ENCODE results near the gene TNF. TPM values are rescaled to one million over a fixed set of nuclear protein-coding genes. Genes with fewer than 3 reads are reported as not detected.

The TNF gene
- total RNA-seq, 1 experiment from 2014 or later = 0.31 TPM

GRCh38 chr6:31529329-31530150, 45.8 kb upstream of the TNF start (continued):
- TF ChIP-seq AR (CRISPR knock-in tag; IDR thresholded peaks at IDR 0.05) (peak; percentile 74; the same call in 1 of the 2 replicates), NFATC4 (CRISPR knock-in tag; IDR thresholded peaks at IDR 0.05) (0 out of 2 replicates have a peak, but pooled peaks have one; percentile 67), MLX (CRISPR knock-in tag; IDR thresholded peaks at IDR 0.05) (no peak)

- ATAC-seq (no peak), DNase-seq (ENCODE audit: low spot score) (no peak)
- CTCF ChIA-PET = interaction anchor here (1.2 to 1.3 kb wide), 2 partner anchors 38 to 43 kb away, joined by 3 read pairs; no protein-coding TSS in a partner anchor
- Mint-ChIP-seq H3K4me1 (peaks cover 42% of the 10 kb centered on the region), H3K4me3 (no peak overlapping the region), H3K9me3 (no peaks in the 10 kb centered on the region), H3K36me3 (peaks cover 60% of the 10 kb centered on the region), H3K27ac (peak overlapping the region; percentile 64), H3K27me3 (ENCODE audit: low read depth) (no peaks in the 10 kb centered on the region)
- no peak for TF ChIP-seq MAX (CRISPR knock-in tag; IDR thresholded peaks at IDR 0.05)
- POLR2A ChIA-PET = no interaction called here
Observed at GRCh38 chr6:31530659-31531058, 44.7 kb upstream of the TNF start.

GRCh38 chr6:31531162-31531561, 44.2 kb upstream of the TNF start:
- Mint-ChIP-seq H3K9me3 (no peaks in the 10 kb centered on the region), H3K27me3 (ENCODE audit: low read depth) (no peaks in the 10 kb centered on the region), H3K4me1 (peaks cover 42% of the 10 kb centered on the region), H3K4me3 (no peak overlapping the region), H3K27ac (no peak overlapping the region; the same call in 1 of the 2 replicates), H3K36me3 (peaks cover 65% of the 10 kb centered on the region)
- ChIA-PET POLR2A (no interaction called here), CTCF (interaction anchor here (1.0 to 1.3 kb wide), 4 partner anchors 36 to 50 kb away, joined by 3 to 6 read pairs (median 4); no protein-coding TSS in a partner anchor)
- TF ChIP-seq STAT6 (CRISPR knock-in tag; conservative IDR thresholded peaks at IDR 0.05; ENCODE audit: low read depth) = no peak
- TF ChIP-seq ELF4 (CRISPR knock-in tag; IDR thresholded peaks at IDR 0.05; ENCODE audit: low read depth) = no peak
- no peak for TF ChIP-seq ERG (CRISPR knock-in tag; IDR thresholded peaks at IDR 0.05)
- ATAC-seq (no peak), DNase-seq (ENCODE audit: low spot score) (no peak)

- no peak overlapping the region for H3K4me3 Mint-ChIP-seq
- H3K27me3 Mint-ChIP-seq (ENCODE audit: low read depth) = no peaks in the 10 kb centered on the region
- POLR2A ChIA-PET = no interaction called here
- DNase-seq (ENCODE audit: low spot score) (no peak), ATAC-seq (no peak)
- peaks cover 45% of the 10 kb centered on the region for H3K4me1 Mint-ChIP-seq
- no peaks in the 10 kb centered on the region for H3K9me3 Mint-ChIP-seq
- no peak for TF ChIP-seq MYBL2 (CRISPR knock-in tag; IDR thresholded peaks at IDR 0.05)
- TF ChIP-seq, protein P1, sequence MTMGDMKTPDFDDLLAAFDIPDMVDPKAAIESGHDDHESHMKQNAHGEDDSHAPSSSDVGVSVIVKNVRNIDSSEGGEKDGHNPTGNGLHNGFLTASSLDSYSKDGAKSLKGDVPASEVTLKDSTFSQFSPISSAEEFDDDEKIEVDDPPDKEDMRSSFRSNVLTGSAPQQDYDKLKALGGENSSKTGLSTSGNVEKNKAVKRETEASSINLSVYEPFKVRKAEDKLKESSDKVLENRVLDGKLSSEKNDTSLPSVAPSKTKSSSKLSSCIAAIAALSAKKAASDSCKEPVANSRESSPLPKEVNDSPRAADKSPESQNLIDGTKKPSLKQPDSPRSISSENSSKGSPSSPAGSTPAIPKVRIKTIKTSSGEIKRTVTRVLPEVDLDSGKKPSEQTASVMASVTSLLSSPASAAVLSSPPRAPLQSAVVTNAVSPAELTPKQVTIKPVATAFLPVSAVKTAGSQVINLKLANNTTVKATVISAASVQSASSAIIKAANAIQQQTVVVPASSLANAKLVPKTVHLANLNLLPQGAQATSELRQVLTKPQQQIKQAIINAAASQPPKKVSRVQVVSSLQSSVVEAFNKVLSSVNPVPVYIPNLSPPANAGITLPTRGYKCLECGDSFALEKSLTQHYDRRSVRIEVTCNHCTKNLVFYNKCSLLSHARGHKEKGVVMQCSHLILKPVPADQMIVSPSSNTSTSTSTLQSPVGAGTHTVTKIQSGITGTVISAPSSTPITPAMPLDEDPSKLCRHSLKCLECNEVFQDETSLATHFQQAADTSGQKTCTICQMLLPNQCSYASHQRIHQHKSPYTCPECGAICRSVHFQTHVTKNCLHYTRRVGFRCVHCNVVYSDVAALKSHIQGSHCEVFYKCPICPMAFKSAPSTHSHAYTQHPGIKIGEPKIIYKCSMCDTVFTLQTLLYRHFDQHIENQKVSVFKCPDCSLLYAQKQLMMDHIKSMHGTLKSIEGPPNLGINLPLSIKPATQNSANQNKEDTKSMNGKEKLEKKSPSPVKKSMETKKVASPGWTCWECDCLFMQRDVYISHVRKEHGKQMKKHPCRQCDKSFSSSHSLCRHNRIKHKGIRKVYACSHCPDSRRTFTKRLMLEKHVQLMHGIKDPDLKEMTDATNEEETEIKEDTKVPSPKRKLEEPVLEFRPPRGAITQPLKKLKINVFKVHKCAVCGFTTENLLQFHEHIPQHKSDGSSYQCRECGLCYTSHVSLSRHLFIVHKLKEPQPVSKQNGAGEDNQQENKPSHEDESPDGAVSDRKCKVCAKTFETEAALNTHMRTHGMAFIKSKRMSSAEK (CRISPR knock-in tag; IDR thresholded peaks at IDR 0.05; ENCODE audit: borderline replicate concordance) = 0 out of 2 replicates have a peak, but pooled peaks have one; percentile 11
- CTCF ChIA-PET = interaction anchor here (1.0 to 1.3 kb wide), 4 partner anchors 37 to 49 kb away, joined by 3 to 6 read pairs (median 4); no protein-coding TSS in a partner anchor
- peak overlapping the region; percentile 45; the same call in 1 of the 2 replicates for H3K27ac Mint-ChIP-seq
- peaks cover 73% of the 10 kb centered on the region for H3K36me3 Mint-ChIP-seq
Observed at GRCh38 chr6:31531771-31532643, 43.4 kb upstream of the TNF start.
